LoVo (cell line): ENCODE measurements around the gene PDGFB.
A peak's percentile ranks its signal among the peaks of the same experiment; 100 is the strongest.

Source experiments
- DNase-seq: peaks from one replicate; pipeline ENCODE4 v3.0.0-alpha.2; 2016; ENCODE audit warnings: low spot score

Gene PDGFB

DNA sequence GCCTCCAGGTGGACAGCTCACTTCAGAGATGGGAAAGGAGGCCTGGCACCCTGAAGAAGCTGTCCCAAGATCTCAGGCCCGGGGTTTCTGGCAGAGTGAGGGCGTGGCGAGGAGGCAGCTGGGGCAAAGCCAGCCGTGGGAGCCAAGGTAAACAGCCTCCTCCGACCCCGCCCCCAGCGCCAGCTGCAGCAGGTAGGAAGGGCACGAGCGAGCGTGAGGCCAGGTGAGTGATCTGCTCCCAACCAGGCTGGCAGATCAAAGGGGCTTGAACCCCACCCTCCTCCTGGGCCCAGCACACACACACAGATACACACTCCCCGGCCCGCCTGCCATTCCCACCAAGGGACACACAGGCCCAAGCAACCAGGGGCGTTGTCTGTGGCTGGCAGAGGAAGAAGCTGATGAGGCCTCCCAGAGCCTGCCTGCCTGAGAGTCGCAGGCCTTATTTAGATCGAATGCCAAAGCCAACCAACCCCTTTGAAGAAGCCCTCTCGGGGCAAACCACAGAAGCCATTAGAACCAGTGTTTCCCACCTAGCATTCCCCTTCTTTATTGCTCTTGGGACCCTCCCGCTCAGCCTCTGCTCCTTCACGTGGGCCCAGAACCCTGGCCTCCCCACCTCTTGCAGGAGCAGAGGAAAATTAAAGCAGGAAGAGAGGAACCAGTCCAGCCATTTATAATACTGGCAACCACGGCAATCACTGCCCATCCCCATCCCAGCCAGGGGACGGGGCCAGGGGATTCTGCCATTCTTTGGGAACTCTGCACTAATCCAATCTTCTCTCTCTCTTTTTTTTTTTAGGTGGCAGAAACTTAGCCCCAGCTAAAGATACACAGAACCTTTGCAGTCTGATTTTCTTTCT is 5.0 kb downstream of the PDGFB start:
- peak; percentile 87 for DNase-seq

GRCh38 chr22:39238966-39239505 is 5.7 kb downstream of the PDGFB start:
- DNase-seq = no peak

GRCh38 chr22:39238561-39238960 is 6.2 kb downstream of the PDGFB start:
- DNase-seq = no peak

DNA sequence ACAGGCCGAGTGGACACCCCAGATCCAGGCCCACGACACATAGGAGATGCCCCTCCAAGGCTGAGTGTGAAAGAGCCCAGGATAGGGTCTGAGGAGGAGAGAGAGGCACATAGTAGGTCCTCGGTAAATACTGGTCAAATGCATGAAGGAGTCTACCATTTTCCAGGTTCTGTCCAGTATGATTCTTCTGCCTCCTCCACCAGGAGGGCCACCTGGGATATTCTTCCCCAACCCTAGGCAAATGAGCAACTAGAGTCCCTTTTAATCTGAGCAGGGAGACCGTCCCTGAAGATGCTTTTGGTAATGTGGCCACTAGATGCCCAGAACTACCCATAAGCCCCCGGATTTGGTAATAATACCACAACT is 6.7 kb downstream of the PDGFB start:
- no peak for DNase-seq

DNA sequence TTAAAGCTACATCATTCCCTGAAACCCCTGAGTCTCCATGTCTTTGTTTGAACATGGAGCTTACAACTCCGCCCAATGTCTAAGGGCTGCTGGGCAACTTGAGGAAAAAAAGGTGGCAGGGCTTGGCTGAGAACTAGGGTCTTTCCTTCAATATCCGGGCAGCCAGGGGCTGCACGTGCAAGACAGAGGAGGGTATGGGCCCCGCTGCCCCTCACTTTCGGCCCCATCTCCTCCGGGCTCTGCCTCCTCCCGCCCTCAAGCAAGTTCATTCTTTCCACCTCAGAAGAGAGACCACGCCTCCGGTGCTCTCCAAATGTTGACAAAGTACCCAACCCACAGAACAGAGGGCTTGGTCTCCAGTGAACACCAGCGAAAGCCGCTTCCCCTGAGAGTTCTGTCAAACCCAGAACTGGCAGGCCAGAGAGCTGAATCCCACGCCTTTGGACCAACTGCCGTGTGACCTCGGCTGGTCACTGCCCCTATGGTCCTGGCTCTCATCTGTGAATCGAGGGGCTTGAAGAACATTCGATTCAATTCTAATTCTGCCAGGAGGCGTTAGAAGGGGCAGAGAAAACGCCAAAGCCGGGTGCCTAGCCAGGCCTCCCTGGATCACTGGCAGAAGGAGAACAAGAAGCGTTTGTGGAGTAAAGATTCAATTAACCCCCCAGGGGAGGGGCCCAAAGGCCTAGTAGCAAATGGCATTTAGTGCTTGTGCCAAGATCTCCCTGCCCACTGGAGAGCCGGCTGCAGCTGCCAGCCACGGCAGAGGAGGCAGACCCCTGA is 7.3 kb downstream of the PDGFB start:
- DNase-seq = no peak

DNA sequence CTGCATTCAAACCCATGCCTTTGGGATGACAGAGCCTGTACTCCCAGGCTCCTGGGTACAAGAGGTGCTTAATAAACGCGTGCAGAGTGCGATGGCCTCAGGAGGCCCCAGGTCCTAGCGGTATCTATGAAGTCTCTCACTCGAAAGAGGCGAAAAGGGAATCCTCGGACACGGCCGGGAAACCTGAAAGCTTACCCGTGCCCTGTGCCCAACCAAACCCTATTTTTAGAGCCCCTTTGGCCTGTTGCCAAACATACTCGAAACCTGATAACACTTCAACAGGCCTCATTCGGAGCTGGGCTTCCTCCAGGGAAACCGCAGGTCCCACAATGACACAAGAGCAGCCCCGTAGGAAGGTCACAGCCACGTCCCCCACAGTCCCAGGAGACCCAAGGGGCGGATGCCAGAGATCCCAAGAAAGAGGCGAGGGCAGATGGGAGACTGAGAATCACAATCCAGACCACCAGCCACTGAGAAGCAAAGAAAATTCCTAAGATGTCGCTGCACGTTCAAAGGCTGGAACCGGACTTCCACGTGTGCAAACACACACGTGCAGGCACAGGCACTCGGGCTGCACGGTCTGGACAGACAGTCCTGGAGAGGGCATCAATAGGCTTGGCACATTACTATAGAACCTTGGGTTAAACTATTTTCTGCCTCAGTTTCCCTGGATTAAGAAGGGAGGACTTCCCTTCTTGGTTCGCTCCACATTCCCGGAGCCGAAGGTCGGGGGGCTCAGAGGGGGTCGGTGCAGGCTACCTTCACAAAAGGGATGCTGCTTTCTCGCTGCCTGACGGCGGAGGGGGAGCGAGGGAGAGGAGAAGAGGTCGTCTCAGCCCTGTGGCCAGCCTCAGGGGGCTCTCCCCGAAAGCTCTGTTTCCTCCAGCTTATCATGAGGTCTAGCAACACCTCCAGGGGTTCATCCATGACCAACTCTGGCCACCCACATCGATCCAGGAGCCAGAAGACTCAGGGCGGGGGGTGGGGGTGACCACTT is 8.2 kb downstream of the PDGFB start:
- no peak for DNase-seq

GRCh38 chr22:39234867-39235687 is 9.7 kb downstream of the PDGFB start:
- peak; percentile 63 for DNase-seq

DNA sequence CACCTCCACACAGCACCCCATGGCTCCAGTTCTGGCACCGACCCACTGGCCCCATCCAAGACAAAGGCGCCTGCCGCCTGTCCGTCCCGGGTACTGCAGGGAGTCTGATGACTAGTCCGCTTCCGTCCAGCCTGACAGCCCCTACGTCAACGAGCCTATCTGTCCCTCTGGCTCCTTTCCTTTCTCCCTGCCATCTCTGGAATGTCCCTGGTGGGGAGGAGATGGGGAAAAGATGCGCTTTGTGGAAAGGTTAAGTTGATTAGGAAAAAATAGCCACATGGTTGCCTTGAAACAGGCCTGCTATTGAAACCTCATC is 10.4 kb downstream of the PDGFB start:
- DNase-seq = no peak

DNA sequence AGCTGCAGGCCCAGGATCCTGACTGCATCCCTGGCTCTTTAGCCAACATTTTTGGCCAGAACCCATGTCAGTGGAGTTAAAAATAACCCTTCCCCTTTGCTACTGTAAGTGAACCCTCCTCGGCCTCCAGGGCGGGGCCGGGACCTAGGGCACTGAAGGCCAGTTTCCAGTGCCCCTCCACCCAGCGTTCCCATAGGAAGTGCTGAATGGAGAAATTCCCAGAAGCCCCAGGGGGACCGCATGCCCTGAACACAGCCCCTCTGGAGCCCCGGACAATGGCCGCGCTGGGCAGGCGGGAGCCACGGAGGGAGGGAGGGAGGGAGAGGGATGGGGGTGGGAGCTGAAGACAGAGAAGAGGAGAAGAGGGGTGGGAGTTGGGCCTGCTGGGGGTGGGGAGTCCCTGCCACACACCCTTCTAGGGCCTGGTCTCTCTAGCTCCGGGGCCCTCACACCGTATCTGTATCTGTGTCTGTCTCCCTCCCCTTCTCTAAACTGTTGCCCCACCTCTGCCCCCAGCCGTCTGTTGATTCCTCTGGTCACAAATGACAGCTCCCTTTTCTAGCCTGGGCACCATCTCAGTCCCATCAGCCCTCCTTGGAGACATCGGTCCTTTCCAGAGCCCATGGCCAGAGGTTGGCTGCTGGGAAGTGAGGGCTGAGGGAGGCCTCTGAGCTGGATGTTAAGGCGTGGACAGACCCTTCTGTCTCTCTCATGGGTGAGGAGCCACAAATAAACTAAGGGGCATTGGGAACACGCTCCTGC is 10.9 kb downstream of the PDGFB start:
- DNase-seq = no peak

- no peak for DNase-seq
Observed at GRCh38 chr22:39232806-39233709, 11.7 kb downstream of the PDGFB start.

GRCh38 chr22:39232246-39232645 is 12.5 kb downstream of the PDGFB start:
- no peak for DNase-seq

DNA sequence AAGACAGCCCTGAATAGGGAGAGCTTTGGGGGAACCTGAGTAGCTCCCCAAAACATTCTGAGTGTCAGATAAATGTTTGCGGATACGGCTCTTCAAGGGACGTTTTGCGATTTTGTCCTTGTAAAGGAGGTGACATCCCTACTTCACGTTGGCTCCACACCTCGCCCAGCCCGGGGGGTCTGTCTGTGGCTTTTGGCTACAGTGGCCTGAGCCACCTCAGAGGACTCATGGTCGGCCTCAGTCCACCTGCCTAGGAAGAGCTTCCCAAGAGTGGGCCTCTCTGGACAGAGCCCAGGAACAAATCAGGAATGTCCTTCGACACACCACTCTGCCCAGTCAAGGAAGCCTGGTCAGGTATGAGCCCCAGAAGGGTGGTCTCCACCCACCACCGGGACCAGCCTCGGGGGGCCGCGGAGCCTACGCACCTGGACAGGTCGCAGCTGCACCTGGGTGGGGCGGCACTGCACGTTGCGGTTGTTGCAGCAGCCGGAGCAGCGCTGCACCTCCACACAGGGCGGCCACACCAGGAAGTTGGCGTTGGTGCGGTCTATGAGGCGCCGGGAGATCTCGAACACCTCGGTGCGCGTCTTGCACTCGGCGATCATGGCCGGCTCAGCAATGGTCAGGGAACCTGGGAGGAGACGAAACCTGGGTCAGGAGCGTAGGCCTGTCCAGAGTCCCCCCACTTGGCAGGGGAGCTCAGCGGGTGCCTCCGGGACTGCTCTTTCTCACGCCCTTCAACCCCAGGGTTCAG is 13.4 kb downstream of the PDGFB start:
- DNase-seq = no peak

DNA sequence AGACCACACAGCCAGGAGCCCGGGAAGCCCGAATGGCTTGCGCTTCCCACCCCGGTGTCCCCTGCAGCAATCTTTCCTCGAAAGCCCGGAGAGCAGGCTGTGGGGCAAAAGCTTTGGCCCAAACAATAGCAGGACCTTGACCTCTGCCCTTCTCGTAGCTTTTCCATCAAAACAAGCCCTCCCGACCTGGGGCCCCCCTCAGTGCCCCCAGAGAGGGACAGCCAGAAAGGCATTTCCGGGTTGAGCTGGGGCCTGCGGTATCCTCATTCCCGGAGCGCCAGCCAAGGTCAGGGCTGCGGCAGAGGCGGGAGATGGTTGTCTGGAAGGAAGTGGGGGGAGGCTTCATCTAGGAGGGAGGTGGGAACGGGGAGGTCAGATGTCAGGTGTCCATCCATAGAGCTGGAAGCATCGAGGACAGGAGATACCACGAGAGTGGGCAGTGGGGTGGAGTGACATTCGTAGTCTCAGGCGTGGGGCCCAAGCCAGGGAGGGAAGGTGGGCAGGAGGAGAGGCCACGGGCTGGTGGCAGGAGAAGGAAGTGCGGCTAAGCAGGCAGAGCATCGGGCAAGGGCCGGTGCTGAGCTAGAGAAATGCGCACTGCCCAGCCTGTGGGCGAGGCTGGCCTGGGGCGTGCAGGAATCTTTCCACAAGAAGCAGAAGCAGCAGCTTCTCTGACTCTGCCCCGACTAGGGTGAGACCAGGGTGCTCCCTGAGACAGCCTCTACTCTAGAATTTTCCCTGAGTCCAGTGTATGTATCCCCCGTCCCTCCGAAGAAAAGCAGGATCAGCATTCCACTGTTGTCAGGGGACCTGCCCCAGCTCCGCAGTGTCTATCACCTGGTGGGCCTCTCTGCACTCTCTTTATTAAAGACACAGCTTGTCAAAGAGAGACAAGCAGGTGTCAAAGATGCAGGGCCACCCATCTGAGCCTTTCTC is 14.3 kb downstream of the PDGFB start:
- no peak for DNase-seq

- DNase-seq = no peak
Observed at GRCh38 chr22:39229688-39230260, 15.0 kb downstream of the PDGFB start.

GRCh38 chr22:39229075-39229474 is 15.7 kb downstream of the PDGFB start:
- no peak for DNase-seq

DNA sequence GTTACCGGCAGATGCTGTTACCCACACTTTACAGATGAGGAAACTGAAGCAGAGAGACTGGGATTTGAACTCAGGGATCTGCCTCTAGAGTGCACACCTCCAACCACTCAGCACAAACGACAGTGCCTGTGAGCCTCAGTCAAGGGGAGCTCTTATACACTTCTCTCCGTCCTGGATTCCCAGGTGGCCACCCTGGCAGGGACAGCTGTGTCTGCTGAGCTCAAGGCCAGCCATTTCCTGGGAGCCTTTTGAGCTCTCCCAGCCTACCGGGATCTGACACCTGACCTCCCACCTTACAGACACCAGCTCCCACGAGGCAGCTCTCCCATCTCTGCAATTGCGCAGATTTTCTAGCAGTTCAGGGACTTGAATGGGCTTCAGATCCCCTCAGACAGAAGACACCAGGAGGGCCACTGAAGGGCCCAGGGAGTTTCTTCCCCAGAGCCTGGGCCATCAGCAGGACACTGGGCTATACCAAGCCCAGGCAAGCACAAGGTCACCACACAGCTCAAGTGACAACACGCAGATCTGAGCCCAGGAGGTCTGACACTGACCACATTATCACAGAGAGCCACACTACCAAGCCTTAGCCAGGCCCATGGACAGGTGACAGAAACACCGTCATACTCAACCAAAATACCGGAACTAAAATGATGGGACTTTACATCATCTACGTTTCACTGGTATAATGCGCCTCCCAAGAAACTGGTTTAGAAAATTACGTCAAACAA is 17.1 kb downstream of the PDGFB start:
- no peak for DNase-seq
